Panc1 (cell line): Measurements from ENCODE around the gene KCNJ5. TPM values are rescaled to one million over a fixed set of nuclear protein-coding genes. Genes with fewer than 3 reads are reported as not detected.

Experiments used
- ATAC-seq: fragments of 200-7000 bp; cut with Tn5 transposase; 2 replicates; pipeline ENCODE4 v1.9.1; 2020; ENCODE audit warnings: mild to moderate bottlenecking, moderate library complexity
- BruUV-seq: library from RNA; stranded (reverse); fragments of 400-500 nt; replicated peaks from 2 replicates; lab custom pipeline; 2021; lab: Mats Ljungman, UMichigan
- CTCF ChIA-PET: fragments of 300-600 bp; sonication (Branson Sonifier 250); formaldehyde crosslinking; loops from one replicate; lab custom pipeline; 2022; ENCODE audit warnings: antibody characterized with exemption; lab: Charles Lee
- POLR2A ChIA-PET: fragments of 300-600 bp; sonication (Branson Sonifier 250); formaldehyde crosslinking; loops from one replicate; lab custom pipeline; 2022; ENCODE audit warnings: antibody characterized with exemption; lab: Charles Lee
- DNase-seq: peaks from one replicate; pipeline ENCODE4 v3.0.0-alpha.2; 2010; ENCODE audit warnings: low read depth, low spot score
- H3K27ac ChIP-seq: 2 replicates; pipeline ENCODE4 v1.5.1; 2011; ENCODE audit warnings: mild to moderate bottlenecking, low read length, inconsistent platforms
- H3K27me3 ChIP-seq: fragments of 200-500 bp; sonication (Bioruptor generic); 2 replicates; pipeline ENCODE4 v1.6.0; 2014; ENCODE audit warnings: low read length, inconsistent platforms; ENCODE audit not compliant: control insufficient read depth, insufficient read depth
- H3K36me3 ChIP-seq: fragments of 200-500 bp; sonication (Bioruptor generic); 2 replicates; pipeline ENCODE4 v1.5.1; 2014; ENCODE audit warnings: inconsistent platforms, mild to moderate bottlenecking, low read length, moderate library complexity; ENCODE audit not compliant: control insufficient read depth, insufficient read depth
- H3K4me1 ChIP-seq: 2 replicates; pipeline ENCODE4 v1.5.1; 2011; ENCODE audit warnings: inconsistent platforms, mild to moderate bottlenecking, low read length, moderate library complexity; ENCODE audit not compliant: control insufficient read depth, insufficient read depth
- H3K4me3 ChIP-seq, 2 experiments: 2 replicates each; pipeline ENCODE4 v1.5.1; 2011 to 2012; ENCODE audit warnings: low read depth in 2 of 2, low read length in 2 of 2, mild to moderate bottlenecking in 2 of 2, inconsistent platforms in 1 of 2, moderate library complexity in 1 of 2
- H3K9me3 ChIP-seq: fragments of 200-500 bp; sonication (Bioruptor generic); 2 replicates; pipeline ENCODE4 v1.5.1; 2014; ENCODE audit warnings: low read depth, mild to moderate bottlenecking, inconsistent platforms, low read length, moderate library complexity; ENCODE audit not compliant: control insufficient read depth, insufficient read depth
- CTCF ChIP-seq: fragments of 450-650 bp; IDR thresholded peaks from 2 replicates; pipeline ENCODE4 v1.5.1; 2017; ENCODE audit warnings: mild to moderate bottlenecking
- POLR2AphosphoS5 ChIP-seq: IDR thresholded peaks from 2 replicates; pipeline ENCODE4 v1.6.1; 2012; ENCODE audit warnings: mild to moderate bottlenecking, low read depth, low read length, moderate library complexity
- REST ChIP-seq, 2 experiments: IDR thresholded peaks; 2 replicates each; pipeline ENCODE4 v1.6.1; 2011 to 2012; ENCODE audit warnings: low read depth in 2 of 2, control low read depth in 1 of 2, low read length in 1 of 2, mild to moderate bottlenecking in 1 of 2, moderate library complexity in 1 of 2; ENCODE audit not compliant: insufficient read depth in 1 of 2
- SIN3A ChIP-seq: IDR thresholded peaks from 2 replicates; pipeline ENCODE4 v1.6.1; 2012; ENCODE audit warnings: low read depth, mild to moderate bottlenecking, low read length, moderate library complexity, borderline replicate concordance; ENCODE audit not compliant: insufficient read depth
- TCF7L2 ChIP-seq: IDR thresholded peaks from 2 replicates; pipeline ENCODE4 v1.6.1; 2011; ENCODE audit warnings: mild to moderate bottlenecking, low read depth, low read length, inconsistent platforms
- in situ Hi-C: cut with HindIII; loops from 2 replicates; pipeline ENCODE4 v1.10.0; 2016; ENCODE audit warnings: low sequenced_read_pairs, low pct_unique_long_range_greater_than_20kb
- intact Hi-C: fragments of 100-400 bp; cut with micrococcal nuclease; formaldehyde crosslinking; loops from one replicate; pipeline ENCODE4 v1.10.0; 2022; ENCODE audit not compliant: unreplicated experiment
- total RNA-seq: library from RNA; stranded (reverse); gene quantifications from one replicate; pipeline ENCODE4 v1.2.1, GENCODE V29; 2021; ENCODE audit not compliant: unreplicated experiment

The KCNJ5 gene
- total RNA-seq, 1 experiment from 2014 or later, result 0.28 TPM

- ATAC-seq, result no peak
- H3K4me1 ChIP-seq, result no peaks in the 10 kb centered on the region
- in situ Hi-C loops, result no loop called here
- no TSS peak for BruUV-seq
- no peaks in the 10 kb centered on the region for H3K36me3 ChIP-seq
- no peaks in the 10 kb centered on the region for H3K9me3 ChIP-seq
- no peak for DNase-seq
- no peak overlapping the region for H3K27ac ChIP-seq
- H3K27me3 ChIP-seq, result no peaks in the 10 kb centered on the region
- CTCF ChIA-PET, result no interaction called here
- intact Hi-C loops, result no loop called here
- POLR2A ChIA-PET, result no interaction called here
- no peak overlapping the region for H3K4me3 ChIP-seq
- TF ChIP-seq SIN3A (no peak), TCF7L2 (no peak), REST (IDR thresholded peaks at IDR 0.05; ENCODE audit: insufficient read depth in 1 of 2, low read depth in 2 of 2, low read length in 1 of 2) (no peak), POLR2AphosphoS5 (no peak), CTCF (no peak)
Measured at GRCh38 chr11:128943428-128943976, 52.3 kb downstream of the KCNJ5 start.

- POLR2A ChIA-PET, result no interaction called here
- intact Hi-C loops, result no loop called here
- in situ Hi-C loops, result no loop called here
Measured at GRCh38 chr11:128946648-128947047, 55.5 kb downstream of the KCNJ5 start.

More at GRCh38 chr11:128946648-128947047, 55.5 kb downstream of the KCNJ5 start:
- CTCF ChIA-PET, result interaction anchor here (0.6 to 1.0 kb wide), 2 partner anchors 10 to 98 kb away, joined by 5 to 8 read pairs; no protein-coding TSS in a partner anchor
- no TSS peak for BruUV-seq
- Histone ChIP-seq H3K9me3 (no peaks in the 10 kb centered on the region), H3K4me3 (no peak overlapping the region), H3K36me3 (no peaks in the 10 kb centered on the region), H3K27ac (no peak overlapping the region), H3K4me1 (no peaks in the 10 kb centered on the region), H3K27me3 (no peaks in the 10 kb centered on the region)
- ATAC-seq (no peak), DNase-seq (no peak)
- TF ChIP-seq REST (IDR thresholded peaks at IDR 0.05; ENCODE audit: insufficient read depth in 1 of 2, low read depth in 2 of 2, low read length in 1 of 2) (no peak), POLR2AphosphoS5 (no peak), TCF7L2 (no peak), SIN3A (no peak), CTCF (no peak)
